ENCODE results near the gene HDLBP.

Gene HDLBP

DNA sequence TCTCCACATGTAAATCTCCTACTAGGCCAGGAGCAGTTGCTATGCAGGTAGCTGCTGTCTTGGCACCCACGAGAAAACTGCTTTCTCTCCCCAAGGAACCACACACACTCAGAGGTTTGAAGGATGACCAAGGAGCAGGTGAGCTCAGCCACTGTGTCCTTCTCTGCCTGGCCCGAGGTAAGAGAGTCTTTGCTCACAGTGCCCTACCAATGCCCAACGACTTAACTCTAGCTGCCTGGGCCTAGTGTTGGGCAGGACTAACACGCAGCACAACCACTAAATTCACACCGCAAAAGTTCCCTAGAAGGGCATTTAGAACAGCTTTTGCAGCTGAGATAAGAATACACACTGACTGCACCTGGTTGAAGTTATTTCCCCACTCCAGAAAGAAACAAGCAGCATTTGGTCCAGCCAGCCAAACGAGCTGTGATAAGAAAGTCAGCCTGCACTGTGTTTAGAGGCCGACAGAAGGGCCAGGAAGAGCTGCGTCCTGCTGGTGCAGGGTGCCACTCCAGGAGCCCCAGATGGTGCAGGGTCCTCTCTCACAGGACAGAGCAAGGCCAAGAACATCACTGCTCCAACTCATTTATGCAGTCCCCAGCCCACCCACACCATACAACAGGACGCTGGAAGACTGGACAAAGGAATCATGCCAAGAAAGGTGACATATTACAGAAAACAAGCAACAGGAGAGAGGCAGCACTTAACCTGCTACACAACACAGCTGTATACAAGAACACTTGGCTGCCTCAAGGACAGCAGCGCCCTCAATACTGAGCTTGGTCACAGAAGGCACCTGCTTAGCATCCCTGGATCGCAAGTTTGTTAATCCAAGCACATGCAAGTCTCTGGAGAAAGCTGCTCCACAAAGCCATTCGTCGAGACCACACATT, 12.5 kb downstream of the HDLBP start:
- TF ChIP-seq, protein P1, sequence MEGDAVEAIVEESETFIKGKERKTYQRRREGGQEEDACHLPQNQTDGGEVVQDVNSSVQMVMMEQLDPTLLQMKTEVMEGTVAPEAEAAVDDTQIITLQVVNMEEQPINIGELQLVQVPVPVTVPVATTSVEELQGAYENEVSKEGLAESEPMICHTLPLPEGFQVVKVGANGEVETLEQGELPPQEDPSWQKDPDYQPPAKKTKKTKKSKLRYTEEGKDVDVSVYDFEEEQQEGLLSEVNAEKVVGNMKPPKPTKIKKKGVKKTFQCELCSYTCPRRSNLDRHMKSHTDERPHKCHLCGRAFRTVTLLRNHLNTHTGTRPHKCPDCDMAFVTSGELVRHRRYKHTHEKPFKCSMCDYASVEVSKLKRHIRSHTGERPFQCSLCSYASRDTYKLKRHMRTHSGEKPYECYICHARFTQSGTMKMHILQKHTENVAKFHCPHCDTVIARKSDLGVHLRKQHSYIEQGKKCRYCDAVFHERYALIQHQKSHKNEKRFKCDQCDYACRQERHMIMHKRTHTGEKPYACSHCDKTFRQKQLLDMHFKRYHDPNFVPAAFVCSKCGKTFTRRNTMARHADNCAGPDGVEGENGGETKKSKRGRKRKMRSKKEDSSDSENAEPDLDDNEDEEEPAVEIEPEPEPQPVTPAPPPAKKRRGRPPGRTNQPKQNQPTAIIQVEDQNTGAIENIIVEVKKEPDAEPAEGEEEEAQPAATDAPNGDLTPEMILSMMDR (IDR thresholded peaks at IDR 0.05): no peak
- Histone ChIP-seq H3K27ac (no peak overlapping the region), H3K4me2 (ENCODE audit: low read length) (no peak overlapping the region), H3K4me3 (ENCODE audit: low read depth, low read length) (no peak overlapping the region), H3K27me3 (ENCODE audit: control insufficient read depth, insufficient read depth, low read length) (no peaks in the 10 kb centered on the region), H3K4me1 (peaks cover 7% of the 10 kb centered on the region), H3K79me2 (peaks cover 79% of the 10 kb centered on the region), H3K9me3 (ENCODE audit: control insufficient read depth, low read length) (no peaks in the 10 kb centered on the region), H3K9ac (no peak overlapping the region), H3K36me3 (ENCODE audit: control insufficient read depth, insufficient read depth, low read length) (no peaks in the 10 kb centered on the region), H2AFZ (no peak overlapping the region)

DNA sequence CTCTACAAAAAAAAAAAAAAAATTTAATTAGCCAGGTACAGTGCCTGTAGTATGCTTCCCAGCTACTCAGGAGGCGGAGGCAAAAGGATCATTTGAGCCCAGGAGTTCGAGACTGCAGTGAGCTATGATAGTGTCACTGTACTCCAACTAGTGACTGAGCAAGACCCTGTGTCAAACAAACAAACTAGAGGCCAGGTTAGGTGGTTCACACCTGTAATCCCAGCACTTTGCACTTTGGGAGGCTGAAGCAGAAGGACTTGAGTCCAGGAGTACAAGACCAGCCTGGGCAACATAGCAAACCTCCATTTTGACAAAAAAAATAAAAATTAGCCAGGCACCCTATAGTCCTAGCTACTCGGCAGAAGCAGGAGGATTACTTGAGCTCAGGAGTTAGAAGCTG, 13.4 kb downstream of the HDLBP start:
- no peak overlapping the region for H2AFZ ChIP-seq
- no peak overlapping the region for H3K4me3 ChIP-seq (ENCODE audit: low read depth, low read length)
- H3K36me3 ChIP-seq (ENCODE audit: control insufficient read depth, insufficient read depth, low read length): no peaks in the 10 kb centered on the region
- no peak overlapping the region for H3K27ac ChIP-seq
- H3K4me1 ChIP-seq: peaks cover 7% of the 10 kb centered on the region
- no peaks in the 10 kb centered on the region for H3K9me3 ChIP-seq (ENCODE audit: control insufficient read depth, low read length)
- H3K79me2 ChIP-seq: peaks cover 80% of the 10 kb centered on the region
- no peak overlapping the region for H3K9ac ChIP-seq
- H3K4me2 ChIP-seq (ENCODE audit: low read length): no peak overlapping the region
- H3K27me3 ChIP-seq (ENCODE audit: control insufficient read depth, insufficient read depth, low read length): no peaks in the 10 kb centered on the region
- TF ChIP-seq, protein P1 (IDR thresholded peaks at IDR 0.05): no peak

DNA sequence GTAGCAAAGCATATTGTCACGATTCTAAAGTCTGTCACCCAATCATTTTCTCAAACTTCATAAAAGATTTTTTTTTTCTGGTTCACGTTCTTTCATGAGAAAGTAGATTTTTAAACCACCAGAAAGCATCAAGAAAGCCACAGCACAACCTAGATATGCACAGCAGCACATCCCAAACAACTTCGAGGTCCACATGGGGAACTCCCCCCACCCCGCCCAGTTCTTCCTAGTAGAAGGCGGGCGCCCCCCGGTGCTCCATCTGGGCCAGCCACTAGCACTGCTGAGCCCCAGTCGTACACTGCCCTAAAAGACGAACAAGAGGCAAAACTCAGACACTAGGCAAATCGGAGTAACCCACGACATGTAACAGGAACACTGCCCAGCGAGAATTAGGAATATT, 15.5 kb downstream of the HDLBP start:
- no peak overlapping the region for H3K27ac ChIP-seq
- TF ChIP-seq, protein P1 (IDR thresholded peaks at IDR 0.05): no peak
- no peak overlapping the region for H2AFZ ChIP-seq

GRCh38 chr2:241298673-241299072, 16.8 kb downstream of the HDLBP start:
- H3K4me1 ChIP-seq: peaks cover 3% of the 10 kb centered on the region
- no peak overlapping the region for H3K4me2 ChIP-seq (ENCODE audit: low read length)
- H3K9ac ChIP-seq: no peak overlapping the region
- H3K27ac ChIP-seq: no peak overlapping the region
- no peak overlapping the region for H3K4me3 ChIP-seq (ENCODE audit: low read depth, low read length)
- no peaks in the 10 kb centered on the region for H3K36me3 ChIP-seq (ENCODE audit: control insufficient read depth, insufficient read depth, low read length)
- H3K9me3 ChIP-seq (ENCODE audit: control insufficient read depth, low read length): no peaks in the 10 kb centered on the region
- H3K79me2 ChIP-seq: peaks cover 81% of the 10 kb centered on the region
- TF ChIP-seq, protein P1 (IDR thresholded peaks at IDR 0.05): no peak
- no peak overlapping the region for H2AFZ ChIP-seq
- H3K27me3 ChIP-seq (ENCODE audit: control insufficient read depth, insufficient read depth, low read length): no peaks in the 10 kb centered on the region

More for the DNA sequence above, 15.5 kb downstream of the HDLBP start:
- no peaks in the 10 kb centered on the region for H3K9me3 ChIP-seq (ENCODE audit: control insufficient read depth, low read length)
- H3K4me2 ChIP-seq (ENCODE audit: low read length): no peak overlapping the region
- peaks cover 80% of the 10 kb centered on the region for H3K79me2 ChIP-seq
- H3K36me3 ChIP-seq (ENCODE audit: control insufficient read depth, insufficient read depth, low read length): no peaks in the 10 kb centered on the region
- H3K4me1 ChIP-seq: peaks cover 7% of the 10 kb centered on the region
- no peak overlapping the region for H3K4me3 ChIP-seq (ENCODE audit: low read depth, low read length)
- H3K9ac ChIP-seq: no peak overlapping the region
- H3K27me3 ChIP-seq (ENCODE audit: control insufficient read depth, insufficient read depth, low read length): no peaks in the 10 kb centered on the region

DNA sequence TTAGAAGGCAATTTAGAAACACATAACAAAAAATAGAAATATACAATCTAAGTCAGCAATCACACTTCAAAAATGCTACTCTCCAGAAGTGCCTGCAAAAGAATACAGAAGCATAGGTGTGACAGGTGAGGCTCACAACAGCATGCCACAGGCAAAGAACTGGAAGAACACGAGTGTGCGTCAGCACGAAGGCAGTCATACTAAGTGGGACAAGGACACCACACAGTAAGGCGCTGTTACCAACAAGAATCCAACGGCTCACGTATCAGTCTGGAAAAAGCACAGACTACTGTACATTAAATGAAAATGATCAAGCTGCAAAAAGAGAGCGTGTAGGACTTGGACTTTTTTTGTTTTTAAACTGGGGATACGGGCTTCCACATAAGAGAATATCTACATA, 18.7 kb downstream of the HDLBP start:
- no peak overlapping the region for H3K9ac ChIP-seq
- no peak overlapping the region for H3K4me2 ChIP-seq (ENCODE audit: low read length)
- H3K4me1 ChIP-seq: no peaks in the 10 kb centered on the region
- TF ChIP-seq, protein P1 (IDR thresholded peaks at IDR 0.05): no peak
- no peak overlapping the region for H2AFZ ChIP-seq
- no peak overlapping the region for H3K27ac ChIP-seq
- H3K36me3 ChIP-seq (ENCODE audit: control insufficient read depth, insufficient read depth, low read length): no peaks in the 10 kb centered on the region
- no peaks in the 10 kb centered on the region for H3K9me3 ChIP-seq (ENCODE audit: control insufficient read depth, low read length)
- peaks cover 80% of the 10 kb centered on the region for H3K79me2 ChIP-seq
- no peak overlapping the region for H3K4me3 ChIP-seq (ENCODE audit: low read depth, low read length)
- no peaks in the 10 kb centered on the region for H3K27me3 ChIP-seq (ENCODE audit: control insufficient read depth, insufficient read depth, low read length)

Data from parathyroid adenoma (tissue), 2 donors.